PC-9 (cell line): Measurements from ENCODE around the gene RNASE9.

Experiments used
- CTCF ChIP-seq: fragments of 200-600 bp; sonication (generic); conservative IDR thresholded peaks from 2 replicates; pipeline ENCODE4 v1.6.1; 2017; ENCODE audit warnings: mixed run types, antibody characterized with exemption, mild to moderate bottlenecking, moderate library complexity
- EZH2 ChIP-seq: fragments of 200-600 bp; sonication (generic); IDR thresholded peaks from 2 replicates; pipeline ENCODE4 v1.8.0; 2017; ENCODE audit warnings: antibody characterized with exemption, low read depth

- TF ChIP-seq CTCF (no peak), EZH2 (no peak)
Measured at GRCh38 chr14:20583142-20583541, 22.3 kb upstream of the RNASE9 start.
